ENCODE results near the gene RWDD2A.

RWDD2A gene

DNA sequence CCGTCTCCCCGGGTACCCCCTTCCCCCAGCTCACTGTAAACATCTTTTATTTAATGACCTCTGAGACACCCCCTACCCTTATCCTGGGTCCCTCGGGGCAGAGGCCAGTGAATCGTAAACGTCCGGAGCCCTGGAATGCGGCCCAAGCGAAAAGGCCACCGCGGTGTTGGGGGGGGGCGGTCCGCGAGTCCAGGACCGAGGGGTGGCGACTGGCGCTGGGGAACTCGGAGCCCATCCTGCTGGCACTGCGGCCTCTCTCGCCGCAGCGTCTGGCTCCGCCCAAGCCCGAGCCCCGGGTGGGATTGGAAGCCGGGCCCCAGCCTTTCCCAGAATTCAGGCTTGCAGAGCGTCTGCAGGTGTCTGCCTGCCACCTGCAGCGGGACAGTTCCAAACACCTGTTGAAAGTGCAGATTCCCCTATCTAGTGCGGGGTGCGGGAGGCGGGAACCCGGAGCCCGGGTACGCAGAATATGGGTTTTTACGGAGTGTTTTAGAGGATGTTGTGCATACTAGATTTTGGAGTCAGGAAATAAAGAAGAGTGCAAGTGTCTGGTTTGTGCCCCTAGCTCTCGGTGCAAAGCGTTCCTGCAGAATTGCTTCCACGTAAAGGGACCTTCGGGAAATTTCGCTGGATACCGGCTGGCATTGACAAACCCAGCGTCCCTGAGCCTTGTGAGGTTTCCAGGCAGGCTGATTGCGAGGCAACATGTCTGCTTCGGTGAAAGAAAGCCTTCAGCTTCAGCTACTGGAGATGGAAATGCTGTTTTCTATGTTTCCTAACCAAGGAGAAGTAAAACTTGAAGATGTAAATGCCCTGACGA, 800 bp downstream of the RWDD2A start:
- Histone ChIP-seq H3K4me1 (ENCODE audit: insufficient read depth, low read length, poor library complexity, severe bottlenecking) (peaks cover 34% of the 10 kb centered on the region), H3K4me3 (ENCODE audit: low read length, poor library complexity, severe bottlenecking) (peak overlapping the region; percentile 92), H3F3A (ENCODE audit: low read depth) (no peaks in the 10 kb centered on the region), H3K9ac (ENCODE audit: low read depth, low read length, poor library complexity, severe bottlenecking) (peak overlapping the region; percentile 79), H3K79me2 (ENCODE audit: insufficient read depth, low read length) (peaks cover 42% of the 10 kb centered on the region), H3K27me3 (ENCODE audit: insufficient read depth, low read length, poor library complexity, severe bottlenecking) (no peaks in the 10 kb centered on the region), H3K36me3 (ENCODE audit: insufficient read depth, low read length) (no peaks in the 10 kb centered on the region), H3K9me3 (ENCODE audit: insufficient read depth, low read depth, low read length) (no peaks in the 10 kb centered on the region), H4K20me1 (ENCODE audit: insufficient read depth, low read length, poor library complexity, severe bottlenecking) (peaks cover 6% of the 10 kb centered on the region), H3K4me2 (ENCODE audit: low read depth, low read length, poor library complexity, severe bottlenecking) (peak overlapping the region; percentile 83), H3K9me2 (replicated peaks; ENCODE audit: low read depth, low read length) (no peaks in the 10 kb centered on the region), H2AFZ (ENCODE audit: low read length) (peak overlapping the region; percentile 94)
- no peak for TF ChIP-seq CTCF (conservative IDR thresholded peaks at IDR 0.05; ENCODE audit: low read length)
- no peak for TF ChIP-seq EZH2phosphoT487 (IDR thresholded peaks at IDR 0.05; ENCODE audit: borderline replicate concordance)

DNA sequence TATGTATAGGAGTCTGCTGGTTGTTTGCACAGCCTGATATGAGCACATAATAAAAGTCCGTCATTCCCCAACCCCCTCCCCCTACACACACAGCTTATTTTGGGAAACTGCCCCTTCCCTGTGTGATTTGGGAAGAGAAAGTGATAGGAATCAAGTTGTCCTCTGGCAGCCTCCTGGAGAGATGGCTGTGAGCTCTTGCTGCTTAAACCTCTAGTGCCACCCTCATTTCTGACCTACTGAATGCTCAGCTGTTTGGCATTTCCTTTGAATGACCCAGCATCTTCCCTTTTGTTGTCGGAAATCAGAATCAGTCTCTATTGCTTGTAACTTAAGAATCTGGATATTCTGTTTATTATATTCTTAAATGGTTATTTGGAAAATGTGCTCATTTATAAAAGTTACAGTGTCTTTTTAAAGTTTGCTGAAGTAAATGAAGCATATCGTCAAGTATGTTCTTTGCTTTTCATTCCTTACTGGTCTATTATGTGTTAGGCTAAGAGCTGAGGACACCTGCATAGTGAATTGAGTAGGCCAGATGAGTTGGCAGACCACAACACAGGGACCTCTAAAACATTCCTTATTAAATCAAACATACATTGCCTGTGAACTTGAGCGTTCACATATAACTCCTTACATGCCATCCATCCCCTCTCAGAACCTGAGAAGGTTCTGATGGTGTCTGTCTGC, 5.5 kb downstream of the RWDD2A start:
- no peaks in the 10 kb centered on the region for H3F3A ChIP-seq (ENCODE audit: low read depth)
- H3K9me2 ChIP-seq (replicated peaks; ENCODE audit: low read depth, low read length): no peaks in the 10 kb centered on the region
- peaks cover 12% of the 10 kb centered on the region for H3K4me1 ChIP-seq (ENCODE audit: insufficient read depth, low read length, poor library complexity, severe bottlenecking)
- H3K4me3 ChIP-seq (ENCODE audit: low read length, poor library complexity, severe bottlenecking): no peak overlapping the region
- no peak overlapping the region for H3K4me2 ChIP-seq (ENCODE audit: low read depth, low read length, poor library complexity, severe bottlenecking)
- H3K27me3 ChIP-seq (ENCODE audit: insufficient read depth, low read length, poor library complexity, severe bottlenecking): no peaks in the 10 kb centered on the region
- peaks cover 5% of the 10 kb centered on the region; the same call in 1 of the 2 replicates for H3K79me2 ChIP-seq (ENCODE audit: insufficient read depth, low read length)
- H2AFZ ChIP-seq (ENCODE audit: low read length): no peak overlapping the region
- no peak overlapping the region for H3K9ac ChIP-seq (ENCODE audit: low read depth, low read length, poor library complexity, severe bottlenecking)
- no peaks in the 10 kb centered on the region for H4K20me1 ChIP-seq (ENCODE audit: insufficient read depth, low read length, poor library complexity, severe bottlenecking)
- TF ChIP-seq CTCF (conservative IDR thresholded peaks at IDR 0.05; ENCODE audit: low read length) (no peak), EZH2phosphoT487 (IDR thresholded peaks at IDR 0.05; ENCODE audit: borderline replicate concordance) (no peak)
- no peaks in the 10 kb centered on the region for H3K9me3 ChIP-seq (ENCODE audit: insufficient read depth, low read depth, low read length)
- H3K36me3 ChIP-seq (ENCODE audit: insufficient read depth, low read length): no peaks in the 10 kb centered on the region

- H3K36me3 ChIP-seq (ENCODE audit: insufficient read depth, low read length): no peaks in the 10 kb centered on the region
- no peak for TF ChIP-seq CTCF (conservative IDR thresholded peaks at IDR 0.05; ENCODE audit: low read length)
- TF ChIP-seq EZH2phosphoT487 (IDR thresholded peaks at IDR 0.05; ENCODE audit: borderline replicate concordance): no peak
- H3K9me3 ChIP-seq (ENCODE audit: insufficient read depth, low read depth, low read length): no peaks in the 10 kb centered on the region
- H4K20me1 ChIP-seq (ENCODE audit: insufficient read depth, low read length, poor library complexity, severe bottlenecking): no peaks in the 10 kb centered on the region
- H2AFZ ChIP-seq (ENCODE audit: low read length): no peak overlapping the region
- H3K9ac ChIP-seq (ENCODE audit: low read depth, low read length, poor library complexity, severe bottlenecking): no peak overlapping the region
- no peak overlapping the region for H3K4me3 ChIP-seq (ENCODE audit: low read length, poor library complexity, severe bottlenecking)
- peaks cover 7% of the 10 kb centered on the region for H3K4me1 ChIP-seq (ENCODE audit: insufficient read depth, low read length, poor library complexity, severe bottlenecking)
- no peaks in the 10 kb centered on the region for H3K9me2 ChIP-seq (replicated peaks; ENCODE audit: low read depth, low read length)
- no peaks in the 10 kb centered on the region for H3K79me2 ChIP-seq (ENCODE audit: insufficient read depth, low read length)
- no peaks in the 10 kb centered on the region for H3K27me3 ChIP-seq (ENCODE audit: insufficient read depth, low read length, poor library complexity, severe bottlenecking)
- H3F3A ChIP-seq (ENCODE audit: low read depth): no peaks in the 10 kb centered on the region
- H3K4me2 ChIP-seq (ENCODE audit: low read depth, low read length, poor library complexity, severe bottlenecking): no peak overlapping the region
Measured at GRCh38 chr6:83199173-83199862, 6.2 kb downstream of the RWDD2A start.
